Urothelium cell line (cell line): ENCODE data around the gene KLHL25.

Source experiments
- DNase-seq: peaks from one replicate; pipeline ENCODE4 v3.0.0; 2011; ENCODE audit warnings: low spot score, mixed read lengths
- FAIRE-seq: peaks from 2 replicates; lab custom pipeline; 2011; peaks lifted over from hg19 to GRCh38; lab: Jason Lieb, UNC

KLHL25 gene

GRCh38 chr15:85722374-85723152 lies 72.2 kb downstream of the KLHL25 start:
- FAIRE-seq: no peak

GRCh38 chr15:85718981-85719380 lies 75.7 kb downstream of the KLHL25 start:
- FAIRE-seq: no peak
- DNase-seq: no peak

More at GRCh38 chr15:85722374-85723152, 72.2 kb downstream of the KLHL25 start:
- no peak for DNase-seq

- FAIRE-seq: no peak
Observed at GRCh38 chr15:85718271-85718971, 76.3 kb downstream of the KLHL25 start.

GRCh38 chr15:85717212-85717611 lies 77.5 kb downstream of the KLHL25 start:
- DNase-seq: no peak
- FAIRE-seq: no peak

More at GRCh38 chr15:85718271-85718971, 76.3 kb downstream of the KLHL25 start:
- DNase-seq: no peak

- no peak for FAIRE-seq
- no peak for DNase-seq
Observed at GRCh38 chr15:85716261-85716660, 78.5 kb downstream of the KLHL25 start.

- DNase-seq: no peak
- no peak for FAIRE-seq
Observed at GRCh38 chr15:85711580-85712192, 83.0 kb downstream of the KLHL25 start.

GRCh38 chr15:85710340-85710842 lies 84.3 kb downstream of the KLHL25 start:
- DNase-seq (no peak), FAIRE-seq (no peak)
